Measurements from ENCODE around the gene NDUFB5.
"Not testable (repeated sequence)": the region's sequence is repeated elsewhere in the genome, so short reads cannot be mapped to it uniquely, and the experiment has no call there.

Gene NDUFB5

DNA sequence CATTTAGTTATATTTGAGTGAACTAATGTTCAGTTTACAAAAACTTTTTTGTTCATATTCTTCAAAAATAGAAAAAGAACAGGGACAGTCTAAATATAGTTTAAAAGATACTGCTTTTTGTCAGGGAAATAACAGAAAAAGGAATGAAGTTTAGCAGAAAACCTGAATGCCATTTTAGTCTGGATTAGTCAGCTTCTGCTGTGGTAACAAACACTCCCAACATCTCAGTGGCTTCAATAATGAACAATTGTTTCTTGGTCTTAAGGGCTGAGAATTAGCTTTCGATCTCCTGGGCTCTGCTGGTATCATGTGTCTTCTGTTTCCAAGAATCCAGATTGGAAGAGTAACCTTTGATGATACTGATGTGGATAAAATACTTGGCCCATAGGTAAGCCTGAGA lies 35.9 kb downstream of the NDUFB5 start:
- no peak for DNase-seq

DNA sequence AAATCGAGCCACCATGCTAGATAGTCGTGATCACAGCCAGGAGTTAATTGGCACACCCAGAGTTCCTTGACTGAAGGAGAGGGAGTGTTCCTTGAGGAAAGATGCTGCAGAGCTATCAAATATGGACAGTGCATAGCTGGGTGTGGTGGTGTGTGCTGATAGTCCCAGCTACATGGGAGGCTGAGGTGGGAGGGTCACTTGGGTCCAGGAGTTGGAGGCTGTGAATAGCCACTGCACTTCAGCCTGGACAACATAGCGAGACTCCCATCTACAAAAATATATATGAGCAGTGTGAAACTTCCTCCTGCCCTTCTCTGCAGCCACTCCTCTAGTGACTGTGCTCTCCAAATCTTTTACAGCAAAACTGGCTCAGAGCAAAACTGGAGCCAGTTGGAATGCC lies 38.3 kb downstream of the NDUFB5 start:
- DNase-seq = no peak

DNA sequence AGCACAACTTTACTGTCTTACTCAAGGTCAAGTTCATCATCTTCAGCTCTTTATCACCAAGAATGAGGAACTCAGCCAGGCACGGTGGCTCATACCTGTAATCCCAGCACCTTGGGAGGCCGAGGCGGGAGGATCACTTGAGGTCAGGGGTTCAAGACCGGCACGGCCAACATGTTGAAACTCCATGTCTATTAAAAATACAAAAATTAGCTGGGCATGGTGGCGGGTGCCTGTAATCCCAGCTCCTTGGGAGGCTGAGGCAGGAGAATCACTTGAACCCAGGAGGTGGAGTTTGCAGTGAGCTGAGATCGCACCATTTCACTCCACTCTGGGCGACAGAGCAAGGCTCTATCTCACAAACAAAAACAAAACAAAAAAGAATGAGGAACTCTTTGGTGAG lies 39.2 kb downstream of the NDUFB5 start:
- not testable (repeated sequence) for DNase-seq

DNA sequence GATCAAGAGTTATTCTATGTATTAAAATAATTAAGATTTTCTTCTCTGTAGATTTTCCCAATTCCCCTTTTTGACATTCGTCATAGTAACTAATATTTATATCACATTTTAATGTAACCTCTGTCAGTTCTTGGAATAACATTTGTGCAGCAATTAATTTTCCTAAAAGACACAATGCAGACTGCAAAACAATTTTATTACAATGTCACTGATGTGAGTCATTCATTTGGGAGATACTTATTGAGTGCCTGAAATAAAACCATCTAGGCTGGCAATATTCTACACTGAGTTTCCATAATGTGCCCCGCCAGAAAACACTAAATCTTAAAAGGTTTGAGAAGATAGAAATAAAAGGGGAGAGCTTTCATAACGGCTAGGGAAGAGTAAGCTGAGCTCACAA lies 41.6 kb downstream of the NDUFB5 start:
- no peak for DNase-seq

DNA sequence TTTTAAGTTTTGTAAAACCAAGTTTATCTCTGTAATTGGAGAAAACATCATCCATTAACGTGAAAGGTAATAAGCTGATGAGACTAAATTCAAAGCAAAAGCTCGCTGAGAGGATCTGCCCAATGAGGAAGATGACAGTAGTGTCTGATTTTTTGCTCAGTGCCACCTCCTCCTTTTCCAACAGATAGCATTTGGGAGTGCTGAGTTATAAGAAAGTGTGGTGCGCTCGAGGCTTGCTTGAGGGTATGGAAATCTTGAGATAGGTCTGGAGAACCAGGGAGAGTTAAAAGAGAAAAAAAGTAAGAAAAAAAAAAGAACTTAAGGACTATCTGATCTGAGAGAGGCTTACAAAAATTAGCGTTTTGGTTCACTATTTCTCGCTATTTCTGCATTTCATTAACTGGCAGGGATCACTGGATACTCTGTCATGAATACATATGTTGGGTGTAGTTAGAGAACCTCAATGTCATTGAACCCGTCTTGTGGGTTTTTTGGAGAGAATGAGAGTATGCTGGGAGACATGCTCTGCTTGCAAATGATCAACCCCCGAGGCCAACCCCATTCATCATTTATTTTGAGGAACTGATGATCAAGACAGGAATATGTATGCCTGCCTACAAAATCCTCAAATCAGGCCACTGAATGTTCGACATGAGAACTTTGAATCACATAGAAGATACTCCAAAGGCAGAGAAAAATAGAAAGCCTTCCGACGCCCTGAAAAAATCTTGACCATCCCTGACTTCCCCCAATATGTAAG lies 47.3 kb downstream of the NDUFB5 start:
- no peak for DNase-seq

DNA sequence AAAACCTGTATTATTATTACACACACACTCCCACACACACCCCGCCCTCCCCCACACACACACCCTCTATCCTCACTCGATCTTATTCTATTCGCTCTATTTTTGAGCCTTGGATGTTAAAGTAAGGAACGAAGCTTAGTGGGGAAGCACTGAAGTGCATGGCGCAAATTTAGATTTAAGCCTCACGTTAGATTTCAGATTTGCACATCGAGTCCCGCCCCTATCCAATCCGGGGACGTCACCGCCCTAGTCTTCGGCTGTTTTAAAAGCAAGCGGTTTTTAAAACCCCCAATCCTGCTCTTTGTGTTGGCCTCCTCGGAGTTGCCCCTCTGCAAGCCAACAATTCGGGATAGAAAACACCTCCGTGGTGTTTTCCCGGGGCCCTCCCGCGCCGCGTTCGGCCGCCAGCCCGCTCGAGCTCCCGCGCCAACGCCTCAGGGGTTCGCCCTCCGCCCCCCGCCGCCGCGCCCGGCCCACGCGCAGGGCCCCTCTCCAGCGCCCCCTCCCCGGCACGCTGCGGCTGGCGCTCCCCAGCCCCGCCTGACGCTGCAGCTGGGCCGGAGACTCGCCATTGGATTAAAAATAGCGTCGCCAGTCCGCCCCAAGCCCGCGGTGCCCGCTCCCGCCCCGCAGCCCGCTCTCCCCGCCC lies 48.0 kb downstream of the NDUFB5 start, which contains the start of gene USP13:
Gene USP13, plus strand, starts transcription at position 594 of the 649 bp plus-strand sequence. CDS start 186 bp downstream, outside the sequence.
- DNase-seq = peak; percentile 42

DNA sequence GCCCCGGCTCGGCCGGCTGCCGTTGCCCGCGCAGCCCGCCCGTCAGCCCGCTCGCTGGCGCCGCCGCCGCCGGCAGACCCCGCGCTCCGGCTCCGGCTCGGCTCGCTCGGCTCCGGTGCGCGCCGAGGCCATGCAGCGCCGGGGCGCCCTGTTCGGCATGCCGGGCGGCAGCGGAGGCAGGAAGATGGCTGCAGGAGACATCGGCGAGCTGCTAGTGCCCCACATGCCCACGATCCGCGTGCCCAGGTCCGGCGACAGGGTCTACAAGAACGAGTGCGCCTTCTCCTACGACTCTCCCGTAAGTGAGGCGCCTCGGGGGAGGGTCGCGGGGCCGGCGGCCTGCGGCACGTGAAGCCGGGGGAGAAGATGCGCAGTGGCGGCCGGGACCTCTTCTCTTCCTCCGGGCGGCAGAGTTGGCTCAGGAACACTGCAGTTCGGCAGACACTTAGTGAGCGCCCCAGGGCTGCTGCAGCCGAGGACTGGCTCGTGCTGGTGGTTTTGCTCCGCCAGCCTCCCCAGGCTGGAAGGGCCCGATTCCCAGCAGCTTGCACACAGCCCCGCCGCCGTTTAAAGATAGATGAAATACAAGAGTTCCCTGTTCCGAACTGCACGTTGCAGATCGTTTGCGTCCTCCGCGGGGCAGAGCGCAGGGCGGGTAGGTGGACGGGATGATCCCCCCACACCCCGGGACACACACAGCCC lies 48.7 kb downstream of the NDUFB5 start:
- DNase-seq = peak; percentile 39

DNA sequence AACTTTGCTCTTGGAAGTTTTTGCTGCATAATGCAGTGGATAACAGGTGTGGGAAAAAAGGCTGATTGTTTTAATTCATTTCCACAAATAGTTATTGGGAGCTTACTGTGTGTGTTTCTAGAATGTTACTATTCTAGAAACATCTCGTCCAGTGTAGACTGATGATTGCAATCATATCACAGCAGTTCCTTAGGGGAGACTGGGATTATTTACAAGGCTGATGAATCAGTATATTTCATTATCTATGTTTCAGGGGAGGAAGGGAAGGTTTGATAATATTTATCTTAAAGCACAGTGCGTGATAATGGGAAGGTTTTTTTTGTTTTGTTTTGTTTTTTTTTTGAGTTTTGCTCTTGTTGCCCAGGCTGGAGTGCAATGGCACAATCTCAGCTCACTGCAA lies 50.6 kb downstream of the NDUFB5 start:
- no peak for DNase-seq

DNA sequence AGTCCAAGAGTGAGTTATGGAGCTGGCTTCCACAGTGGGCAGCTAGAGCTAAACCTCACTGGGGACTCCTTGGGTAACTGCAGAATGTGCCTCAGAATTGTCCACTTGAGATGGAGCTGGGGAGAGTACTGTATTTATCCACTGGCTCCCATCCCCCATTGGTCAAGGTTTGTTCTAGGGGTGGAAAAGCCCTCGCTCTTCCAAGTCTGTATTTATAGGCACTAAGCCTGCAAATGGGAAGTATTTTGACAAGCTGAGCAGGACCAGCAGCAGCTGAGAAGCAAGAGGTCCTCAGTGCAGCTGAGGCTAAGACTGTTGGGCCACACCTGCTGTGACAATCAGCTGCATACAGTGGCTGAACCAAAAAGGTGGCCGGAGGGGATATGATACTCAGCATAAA lies 54.0 kb downstream of the NDUFB5 start:
- no peak for DNase-seq

DNA sequence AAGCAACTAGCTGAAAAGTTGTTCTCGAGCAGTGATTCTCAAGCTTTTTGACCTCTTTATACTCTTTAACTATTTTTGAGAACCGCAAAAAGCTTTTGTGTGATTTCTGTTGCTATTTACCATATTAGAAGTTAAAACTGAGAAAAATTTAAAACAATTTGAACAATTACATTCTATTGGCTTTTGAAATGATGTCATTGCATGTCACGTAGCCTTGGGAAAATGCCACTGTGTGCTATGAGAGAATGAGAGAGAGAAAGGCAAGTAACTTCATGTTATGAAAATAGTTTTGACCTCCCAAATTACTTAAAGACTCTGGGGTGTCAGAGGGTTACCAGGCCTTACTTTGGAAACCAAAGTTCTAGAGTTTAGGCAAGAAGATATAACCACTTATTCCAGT lies 56.3 kb downstream of the NDUFB5 start:
- DNase-seq = no peak

DNA sequence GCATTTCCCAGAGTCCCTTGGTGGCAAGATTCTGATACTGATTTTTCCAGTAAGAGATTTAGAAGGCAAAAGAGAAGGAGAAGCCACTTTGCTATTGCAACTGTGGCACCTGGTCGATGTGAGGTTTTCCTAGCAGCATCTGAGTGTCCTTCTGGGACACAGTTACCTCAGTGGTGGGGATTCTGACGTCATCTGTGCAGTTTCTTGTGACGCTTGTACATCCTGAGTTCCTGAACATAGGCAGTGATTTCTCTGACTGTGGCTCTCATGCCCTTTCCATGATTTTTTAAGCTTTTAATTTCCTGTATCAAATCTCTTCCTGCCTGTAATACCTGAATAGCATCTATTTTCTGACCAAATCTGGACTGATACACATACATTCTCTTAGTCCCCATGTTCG lies 57.2 kb downstream of the NDUFB5 start:
- DNase-seq = no peak

DNA sequence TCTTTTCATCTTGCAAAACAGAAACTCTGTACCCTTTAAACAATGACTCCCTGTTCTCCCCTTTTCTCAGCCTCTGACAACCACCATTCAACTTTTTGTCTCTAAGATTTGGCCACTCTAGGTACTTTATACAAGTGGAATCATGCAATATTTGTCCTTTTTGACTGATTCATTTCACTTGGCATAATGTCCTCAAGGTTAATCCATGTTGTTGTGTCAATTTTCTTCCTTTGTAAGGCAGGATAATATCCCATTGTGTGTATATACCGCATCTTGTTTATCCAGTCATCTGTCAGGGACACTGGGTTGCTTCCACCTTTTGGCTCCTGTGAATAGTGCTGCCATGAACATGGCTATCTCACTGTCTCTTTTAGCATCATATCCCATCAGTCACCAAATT lies 58.5 kb downstream of the NDUFB5 start:
- DNase-seq = no peak

DNA sequence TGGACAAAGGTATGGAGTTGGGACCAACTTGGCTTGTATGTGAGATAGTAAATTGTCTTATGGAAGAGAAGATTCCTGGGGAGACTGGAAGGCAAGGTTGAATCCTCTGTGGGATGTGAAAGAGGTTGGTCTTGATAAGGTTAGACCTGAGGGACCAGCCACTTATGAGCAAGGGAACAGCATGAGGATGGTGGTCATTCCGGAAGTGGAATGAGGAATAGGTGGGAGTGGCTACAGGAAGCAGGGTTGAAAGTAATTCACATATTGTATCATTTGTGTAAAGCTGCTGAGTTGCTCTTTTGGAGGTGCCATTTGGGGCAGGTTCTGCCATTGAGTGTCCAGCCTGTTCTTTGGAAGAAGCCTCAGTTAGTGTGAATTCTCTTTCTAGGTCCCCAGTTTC lies 61.4 kb downstream of the NDUFB5 start:
- no peak for DNase-seq

DNA sequence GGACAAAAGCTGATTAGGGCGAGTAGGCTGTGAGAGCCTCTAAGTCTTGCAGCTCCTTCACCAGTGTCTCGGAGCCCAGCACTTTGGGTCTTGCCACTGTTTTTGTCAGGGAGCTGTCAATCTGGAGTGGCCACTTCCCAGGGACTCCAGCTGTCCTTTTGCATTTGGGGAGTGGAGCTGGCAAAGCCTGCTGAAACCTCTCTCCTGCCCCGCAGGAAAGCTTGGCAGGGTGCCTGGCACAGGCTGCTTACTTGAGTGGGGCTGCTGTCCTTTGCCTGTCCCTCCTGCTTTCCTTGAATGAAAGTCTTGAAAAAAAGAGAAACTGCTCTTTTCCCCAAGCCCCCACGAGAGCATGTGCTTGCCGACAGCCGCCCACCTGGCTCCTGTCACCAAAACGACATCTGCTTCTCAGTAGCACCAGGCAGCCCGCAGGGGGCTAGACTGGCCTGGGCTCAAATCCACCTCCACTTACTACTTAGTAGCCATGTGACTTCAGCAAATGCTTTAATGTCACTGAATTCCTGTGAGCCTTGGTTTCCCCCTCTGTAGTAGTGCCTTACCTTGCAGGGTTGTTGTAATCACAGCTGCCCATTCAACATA lies 61.9 kb downstream of the NDUFB5 start:
- DNase-seq = no peak

DNA sequence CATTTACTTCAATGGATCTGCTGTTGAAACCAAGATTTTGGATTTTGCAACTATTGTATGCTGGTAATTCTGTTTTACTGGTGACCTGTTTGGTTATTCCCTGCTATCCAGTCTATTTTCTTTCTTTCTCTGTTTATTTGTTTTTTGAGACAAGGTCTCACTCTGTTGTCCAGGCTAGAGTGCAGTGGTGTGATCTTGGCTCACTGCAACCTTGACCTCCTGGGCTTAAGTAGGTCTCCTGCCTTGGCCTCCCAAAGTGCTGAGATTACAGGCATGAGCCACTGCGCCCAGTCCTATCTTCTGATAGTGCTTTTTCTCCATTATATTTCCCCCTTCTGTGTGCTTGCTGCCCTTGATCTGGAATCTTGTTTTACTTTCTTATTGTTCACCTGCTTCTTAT lies 63.8 kb downstream of the NDUFB5 start:
- no peak for DNase-seq

DNA sequence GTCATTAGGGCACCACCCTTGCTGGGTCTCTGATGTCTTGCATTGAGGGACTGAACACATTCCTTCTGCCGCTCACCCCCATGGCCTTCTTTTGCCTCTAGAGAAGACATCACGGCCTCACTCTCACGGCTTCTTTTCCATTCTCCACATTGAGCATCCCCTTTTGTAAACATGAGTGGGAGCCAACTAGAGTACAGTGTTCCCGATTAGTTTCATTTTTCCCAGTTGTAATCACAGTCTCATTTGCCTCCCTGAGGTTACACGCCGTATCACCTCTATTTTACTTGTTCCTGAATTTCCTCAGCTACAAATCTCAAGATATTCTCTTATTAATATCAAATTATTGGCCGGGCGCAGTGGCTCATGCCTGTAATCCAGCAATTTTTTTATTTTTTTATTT lies 65.7 kb downstream of the NDUFB5 start:
- DNase-seq = no peak

DNA sequence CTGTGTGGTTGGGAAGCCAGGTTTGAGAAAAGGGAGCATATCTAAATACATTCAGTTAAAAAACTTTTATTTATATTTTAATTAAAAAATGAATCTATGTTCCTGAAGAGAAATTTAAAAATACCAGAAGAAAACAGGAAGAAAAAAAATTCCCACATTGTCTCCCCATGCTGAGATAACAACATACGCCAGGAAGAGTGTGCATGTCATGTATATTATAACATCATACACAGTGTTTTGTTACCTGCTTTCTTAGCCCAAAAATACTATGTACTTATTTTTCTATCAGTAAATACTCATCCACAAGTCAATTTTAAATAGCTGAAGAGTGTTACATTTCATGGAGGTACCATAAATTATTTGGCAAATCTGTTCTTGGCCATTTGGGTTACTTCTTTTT lies 66.7 kb downstream of the NDUFB5 start:
- DNase-seq = no peak

DNA sequence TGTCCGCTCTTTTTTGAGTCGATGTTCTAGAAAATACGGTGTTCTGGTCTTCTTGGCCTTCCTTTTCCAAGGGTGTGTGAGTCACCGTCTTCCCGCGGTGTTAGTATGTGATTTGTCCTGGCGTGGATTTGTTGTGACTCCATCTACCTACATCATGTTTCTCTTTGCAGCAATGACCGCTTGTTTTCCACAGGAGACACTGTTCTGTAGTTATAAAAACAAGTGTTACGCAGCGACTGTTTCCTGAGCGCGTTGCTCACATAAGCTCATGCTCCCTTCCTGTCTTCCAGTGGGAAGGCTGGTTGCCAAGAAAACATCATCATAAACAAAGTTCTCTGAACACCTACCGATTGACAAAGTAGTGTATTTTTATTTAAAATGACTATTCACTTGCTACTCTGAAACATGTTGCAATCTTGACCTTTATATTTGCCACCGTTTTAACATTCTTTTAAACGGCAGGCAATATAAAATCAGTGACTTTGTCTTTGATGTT lies 67.2 kb downstream of the NDUFB5 start:
- no peak for DNase-seq

DNA sequence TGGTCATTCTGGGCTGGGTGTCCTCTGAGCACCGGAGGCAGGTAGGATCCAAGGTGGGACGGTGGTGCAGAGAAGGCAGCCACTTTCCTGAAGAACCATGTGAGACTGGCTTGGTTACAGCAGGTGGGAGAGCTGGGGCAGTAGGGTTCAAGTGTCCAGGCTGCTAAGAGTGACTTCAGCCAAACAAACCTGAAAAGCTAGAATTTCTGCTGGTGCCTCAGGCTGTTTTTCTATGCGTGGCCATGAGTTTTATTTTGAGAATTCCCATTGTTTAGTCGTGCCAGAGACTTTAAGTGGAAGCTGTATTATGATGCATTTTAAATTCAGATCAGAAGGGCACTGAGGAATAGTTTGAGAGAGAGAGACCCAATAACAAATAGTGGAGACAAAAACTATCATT lies 68.3 kb downstream of the NDUFB5 start:
- DNase-seq = no peak

DNA sequence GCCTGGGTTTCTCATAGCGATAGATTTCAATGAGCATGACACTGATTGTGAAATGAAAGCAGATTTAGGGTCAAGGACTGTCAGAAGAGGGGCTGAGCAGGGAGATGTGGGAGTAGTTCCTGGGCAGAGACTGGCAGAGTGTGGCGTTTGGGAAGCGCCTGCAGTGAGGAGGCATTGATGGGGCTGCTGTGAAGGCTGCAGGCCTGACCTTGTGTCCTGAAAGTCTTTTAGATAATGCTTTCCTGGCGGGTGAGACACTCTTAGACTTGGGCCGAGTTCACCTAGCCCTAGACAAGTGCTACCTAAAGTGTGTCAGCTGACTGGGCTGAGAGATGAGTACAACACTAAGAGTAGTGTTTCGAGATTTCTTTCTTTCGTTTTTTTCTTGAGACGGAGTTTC lies 68.9 kb downstream of the NDUFB5 start:
- DNase-seq = no peak

DNA sequence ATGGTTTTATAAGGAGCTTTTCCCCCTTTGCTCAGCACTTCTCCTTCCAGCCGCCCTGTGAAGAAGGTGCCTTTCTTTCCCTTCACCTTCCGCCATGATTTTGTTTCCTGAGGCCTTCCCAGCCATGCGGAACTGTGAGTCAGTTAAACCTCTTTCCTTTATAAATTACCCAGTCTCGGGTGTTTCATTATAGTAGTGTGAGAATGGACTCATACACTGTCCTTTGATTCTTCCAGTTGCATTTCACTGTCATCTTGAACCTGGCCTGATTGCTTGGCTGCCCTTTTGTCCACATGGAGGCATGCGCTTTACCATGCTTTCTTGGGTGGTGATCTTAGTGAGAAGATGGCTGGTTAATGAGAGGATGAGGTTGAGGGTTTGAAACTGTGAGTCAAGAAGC lies 71.5 kb downstream of the NDUFB5 start:
- no peak for DNase-seq
